ENCODE results near the gene TLE5.

DNA sequence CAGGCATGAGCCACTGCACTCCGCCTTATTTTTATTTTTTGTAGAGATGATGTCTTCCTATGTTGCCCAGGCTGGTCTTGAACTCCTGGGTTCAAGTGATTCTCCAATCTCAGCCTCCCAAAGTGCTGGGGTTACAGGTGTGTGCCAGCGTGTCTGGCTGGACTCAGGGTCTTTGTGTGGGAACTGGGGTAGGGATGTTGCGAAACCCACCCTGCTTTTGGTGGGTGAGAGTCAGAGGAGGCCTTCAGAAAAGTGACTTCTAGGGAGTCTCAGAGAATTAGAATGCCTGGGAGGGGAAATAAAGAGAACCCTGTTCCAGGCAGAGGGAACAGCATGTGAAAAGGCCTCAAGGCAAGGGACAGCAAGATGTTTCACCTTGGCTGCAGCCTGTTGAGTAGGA lies 13.2 kb downstream of the TLE5 start:
- no peak for TF ChIP-seq CSDC2 (CRISPR knock-in tag; IDR thresholded peaks at IDR 0.05)
- no peak for TF ChIP-seq ZNF565 (CRISPR knock-in tag; conservative IDR thresholded peaks at IDR 0.05; ENCODE audit: low read depth)
- TF ChIP-seq ZC3H10 (CRISPR knock-in tag; IDR thresholded peaks at IDR 0.05): no peak
- TF ChIP-seq ARNTL (CRISPR knock-in tag; IDR thresholded peaks at IDR 0.05; ENCODE audit: borderline replicate concordance, low read depth): no peak
- TF ChIP-seq OSR1 (CRISPR knock-in tag; IDR thresholded peaks at IDR 0.05): no peak
- no peak for TF ChIP-seq TCF4 (CRISPR knock-in tag; IDR thresholded peaks at IDR 0.05; ENCODE audit: borderline replicate concordance)
- TF ChIP-seq TOX (CRISPR knock-in tag; IDR thresholded peaks at IDR 0.05; ENCODE audit: borderline replicate concordance): no peak
- TF ChIP-seq, protein P1, sequence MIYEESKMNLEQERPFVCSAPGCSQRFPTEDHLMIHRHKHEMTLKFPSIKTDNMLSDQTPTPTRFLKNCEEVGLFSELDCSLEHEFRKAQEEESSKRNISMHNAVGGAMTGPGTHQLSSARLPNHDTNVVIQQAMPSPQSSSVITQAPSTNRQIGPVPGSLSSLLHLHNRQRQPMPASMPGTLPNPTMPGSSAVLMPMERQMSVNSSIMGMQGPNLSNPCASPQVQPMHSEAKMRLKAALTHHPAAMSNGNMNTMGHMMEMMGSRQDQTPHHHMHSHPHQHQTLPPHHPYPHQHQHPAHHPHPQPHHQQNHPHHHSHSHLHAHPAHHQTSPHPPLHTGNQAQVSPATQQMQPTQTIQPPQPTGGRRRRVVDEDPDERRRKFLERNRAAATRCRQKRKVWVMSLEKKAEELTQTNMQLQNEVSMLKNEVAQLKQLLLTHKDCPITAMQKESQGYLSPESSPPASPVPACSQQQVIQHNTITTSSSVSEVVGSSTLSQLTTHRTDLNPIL (CRISPR knock-in tag; IDR thresholded peaks at IDR 0.05; ENCODE audit: low read depth): no peak
- TF ChIP-seq ZFP30 (CRISPR knock-in tag; IDR thresholded peaks at IDR 0.05): no peak
- no peak for TF ChIP-seq PPARA (CRISPR knock-in tag; IDR thresholded peaks at IDR 0.05; ENCODE audit: borderline replicate concordance)
- TF ChIP-seq GLIS3 (CRISPR knock-in tag; IDR thresholded peaks at IDR 0.05): no peak

Measured in SK-N-SH treated with all-trans-retinoic acid at 6 μM for 48 hours (cell line).